HepG2 (cell line): ENCODE data around the gene ADAT3. TPM values are rescaled to one million over a fixed set of nuclear protein-coding genes. Genes with fewer than 3 reads are reported as not detected.

Experiments used
- AHR ChIP-seq: IDR thresholded peaks from 2 replicates; pipeline ENCODE4 v1.6.1; 2018; ENCODE audit warnings: missing genetic modification reagents, missing compliant biosample characterization
- BHLHE40 ChIP-seq: IDR thresholded peaks from 2 replicates; pipeline ENCODE4 v1.6.1; 2011; ENCODE audit warnings: low read length, improper control_type of control experiment
- BRCA1 ChIP-seq: sonication (generic); formaldehyde crosslinking; IDR thresholded peaks from 2 replicates; pipeline ENCODE4 v1.4.0; 2020; ENCODE audit warnings: missing genetic modification reagents
- CREB1 ChIP-seq, 2 experiments: fragments of 450-650 bp in 1 of 2; IDR thresholded peaks; 2 replicates each; pipeline ENCODE4 v1.6.1; 2016 to 2017; ENCODE audit warnings: control low read depth in 1 of 2, mild to moderate bottlenecking in 1 of 2, missing compliant biosample characterization in 1 of 2, missing genetic modification characterization in 1 of 2
- EP300 ChIP-seq, 3 experiments: sonication (generic) in 1 of 3; formaldehyde crosslinking in 1 of 3; IDR thresholded peaks; 2 replicates each; pipeline versions ENCODE4 v1.5.1 to v1.6.1; 2011 to 2020; ENCODE audit warnings: low read depth in 2 of 3, low read length in 2 of 3, borderline replicate concordance in 1 of 3, improper control_type of control experiment in 1 of 3, mild to moderate bottlenecking in 1 of 3, missing genetic modification reagents in 1 of 3, moderate library complexity in 1 of 3
- ETV6 ChIP-seq: sonication (generic); formaldehyde crosslinking; conservative IDR thresholded peaks from 2 replicates; pipeline ENCODE4 v1.4.0; 2020; ENCODE audit warnings: missing genetic modification reagents
- FOXO4 ChIP-seq: sonication (generic); formaldehyde crosslinking; conservative IDR thresholded peaks from 2 replicates; pipeline ENCODE4 v1.8.1; 2023; ENCODE audit warnings: missing genetic modification reagents
- GATAD2A ChIP-seq: IDR thresholded peaks from 2 replicates; pipeline ENCODE4 v1.6.1; 2016
- HDAC1 ChIP-seq: sonication (generic); formaldehyde crosslinking; IDR thresholded peaks from 2 replicates; pipeline ENCODE4 v1.5.1; 2020; ENCODE audit warnings: mild to moderate bottlenecking, missing genetic modification reagents
- KDM1A ChIP-seq: IDR thresholded peaks from 2 replicates; pipeline ENCODE4 v1.6.1; 2016; ENCODE audit warnings: missing compliant biosample characterization
- KDM5B ChIP-seq: sonication (generic); formaldehyde crosslinking; IDR thresholded peaks from 2 replicates; pipeline ENCODE4 v1.4.0; 2020; ENCODE audit warnings: missing genetic modification reagents, mild to moderate bottlenecking, borderline replicate concordance
- LBX2 ChIP-seq: sonication (generic); formaldehyde crosslinking; IDR thresholded peaks from 2 replicates; pipeline ENCODE4 v1.5.0; 2020; ENCODE audit warnings: missing genetic modification reagents, mild to moderate bottlenecking, borderline replicate concordance
- NCOA1 ChIP-seq: sonication (generic); formaldehyde crosslinking; IDR thresholded peaks from 2 replicates; pipeline ENCODE4 v1.9.0; 2021; ENCODE audit warnings: missing genetic modification reagents
- SAFB2 ChIP-seq: sonication (generic); formaldehyde crosslinking; IDR thresholded peaks from 2 replicates; pipeline ENCODE4 v1.5.1; 2020; ENCODE audit warnings: missing genetic modification reagents, low read depth, mild to moderate bottlenecking, borderline replicate concordance
- SMAD9 ChIP-seq: sonication (generic); formaldehyde crosslinking; IDR thresholded peaks from 2 replicates; pipeline ENCODE4 v1.5.1; 2020; ENCODE audit warnings: mild to moderate bottlenecking, missing genetic modification reagents
- SOX5 ChIP-seq: IDR thresholded peaks from 2 replicates; pipeline ENCODE4 v1.6.1; 2016; ENCODE audit warnings: borderline replicate concordance
- SRSF4 ChIP-seq: fragments of 200-400 bp; formaldehyde crosslinking; IDR thresholded peaks from one replicate; pipeline ENCODE4 v1.6.1; 2018; ENCODE audit warnings: mild to moderate bottlenecking, low read depth, low read length, moderate library complexity; ENCODE audit not compliant: poor library complexity, severe bottlenecking
- SRSF9 ChIP-seq: fragments of 200-400 bp; formaldehyde crosslinking; IDR thresholded peaks from 2 replicates; pipeline ENCODE4 v1.6.1; 2018; ENCODE audit warnings: borderline replicate concordance, mild to moderate bottlenecking, low read depth, low read length; ENCODE audit not compliant: insufficient read depth, poor library complexity, severe bottlenecking
- TAF1 ChIP-seq: sonication (generic); formaldehyde crosslinking; IDR thresholded peaks from 2 replicates; pipeline ENCODE4 v1.4.0; 2020; ENCODE audit warnings: missing genetic modification reagents
- ZC3H4 ChIP-seq: sonication (generic); formaldehyde crosslinking; IDR thresholded peaks from 2 replicates; pipeline ENCODE4 v1.4.0; 2020; ENCODE audit warnings: missing genetic modification reagents, borderline replicate concordance
- ZNF263 ChIP-seq: sonication (generic); formaldehyde crosslinking; IDR thresholded peaks from 2 replicates; pipeline ENCODE4 v1.4.0; 2020; ENCODE audit warnings: missing genetic modification reagents
- ZNF441 ChIP-seq: sonication (generic); formaldehyde crosslinking; IDR thresholded peaks from 2 replicates; pipeline ENCODE4 v1.7.0; 2021; ENCODE audit warnings: missing genetic modification reagents, borderline replicate concordance
- ZNF451 ChIP-seq: sonication (generic); formaldehyde crosslinking; IDR thresholded peaks from 2 replicates; pipeline ENCODE4 v1.5.0; 2020; ENCODE audit warnings: mild to moderate bottlenecking, missing genetic modification reagents
- ZNF614 ChIP-seq: IDR thresholded peaks from 2 replicates; pipeline ENCODE4 v1.6.1; 2018; ENCODE audit warnings: missing biosample characterization, missing genetic modification reagents, inconsistent platforms, borderline replicate concordance
- ZNF672 ChIP-seq: sonication (generic); formaldehyde crosslinking; IDR thresholded peaks from 2 replicates; pipeline ENCODE4 v1.8.1; 2022; ENCODE audit warnings: missing genetic modification reagents
- ZNF773 ChIP-seq: sonication (generic); formaldehyde crosslinking; IDR thresholded peaks from 2 replicates; pipeline ENCODE4 v1.4.0; 2020; ENCODE audit warnings: missing genetic modification reagents, borderline replicate concordance
- ZSCAN12 ChIP-seq: sonication (generic); formaldehyde crosslinking; IDR thresholded peaks from 2 replicates; pipeline ENCODE4 v1.9.0; 2021; ENCODE audit warnings: mild to moderate bottlenecking, missing genetic modification reagents
- polyA plus RNA-seq, 8 experiments: library from polyadenylated mRNA; depleted of rRNA in 3 of 8; stranded (reverse) in 7 of 8; unstranded in 1 of 8; fragments of >200 nt; fragmentation: Illumina TruSeq in 4 of 8; extraction: Trizol in 4 of 8; gene quantifications; 2 replicates each; pipeline versions ENCODE4 v1.2.1 to v1.2.3, GENCODE V29; 2011 to 2016; ENCODE audit warnings: low read depth in 4 of 8, missing spikeins in 1 of 8, mixed read lengths in 1 of 8; ENCODE audit not compliant: insufficient read depth in 1 of 8
- total RNA-seq, 5 experiments: library from RNA; depleted of rRNA; stranded (reverse); fragments of >200 nt; fragmentation: Illumina TruSeq; extraction: Trizol; gene quantifications; 2 replicates each; pipeline ENCODE4 v1.2.3, GENCODE V29; 2016; ENCODE audit warnings: low read depth in 1 of 5
- TF ChIP-seq, protein P1 (sequence below): sonication (generic); formaldehyde crosslinking; IDR thresholded peaks from 2 replicates; pipeline ENCODE4 v1.5.0; 2020; ENCODE audit warnings: missing genetic modification reagents

Gene ADAT3
- total and polyA plus RNA-seq, 2 of the 13 experiments (the other 11 are each of a cell fraction or from before 2014, with no cell fraction given) = 0.95 to 3.5 TPM

- TF ChIP-seq LBX2 (CRISPR knock-in tag) (no peak), GATAD2A (peak; percentile 41; the same call in 1 of the 2 replicates), ZNF672 (no peak), SMAD9 (CRISPR knock-in tag) (no peak), EP300 (IDR thresholded peaks at IDR 0.05; ENCODE audit: low read depth in 2 of 2, low read length in 2 of 2) (no peak), EP300 (CRISPR knock-in tag; IDR thresholded peaks at IDR 0.05; ENCODE audit: borderline replicate concordance) (0 out of 2 replicates have a peak, but pooled peaks have one; percentile 24), ZC3H4 (CRISPR knock-in tag) (no peak), ZNF773 (CRISPR knock-in tag) (no peak), HDAC1 (CRISPR knock-in tag) (peak; percentile 70; the same call in 1 of the 2 replicates), FOXO4 (CRISPR knock-in tag) (no peak), KDM1A (CRISPR knock-in tag) (no peak), TAF1 (CRISPR knock-in tag) (peak; percentile 59; the same call in 1 of the 2 replicates), SRSF4 (no peak), ZSCAN12 (CRISPR knock-in tag) (no peak), ETV6 (CRISPR knock-in tag) (0 out of 2 replicates have a peak, but pooled peaks have one; percentile 63), SAFB2 (CRISPR knock-in tag) (no peak), NCOA1 (no peak), AHR (no peak), ZNF263 (CRISPR knock-in tag) (0 out of 2 replicates have a peak, but pooled peaks have one; percentile 50), KDM5B (CRISPR knock-in tag) (no peak; the same call in 1 of the 2 replicates), ZNF441 (CRISPR knock-in tag) (0 out of 2 replicates have a peak, but pooled peaks have one; percentile 19), ZNF614 (0 out of 2 replicates have a peak, but pooled peaks have one; percentile 38), SOX5 (CRISPR knock-in tag) (peak; percentile 57), BHLHE40 (no peak), CREB1 (IDR thresholded peaks at IDR 0.05) (no peak), CREB1 (CRISPR knock-in tag; IDR thresholded peaks at IDR 0.05) (no peak), BRCA1 (no peak), SRSF9 (no peak), ZNF451 (CRISPR knock-in tag) (0 out of 2 replicates have a peak, but pooled peaks have one; percentile 58)
- TF ChIP-seq, protein P1, sequence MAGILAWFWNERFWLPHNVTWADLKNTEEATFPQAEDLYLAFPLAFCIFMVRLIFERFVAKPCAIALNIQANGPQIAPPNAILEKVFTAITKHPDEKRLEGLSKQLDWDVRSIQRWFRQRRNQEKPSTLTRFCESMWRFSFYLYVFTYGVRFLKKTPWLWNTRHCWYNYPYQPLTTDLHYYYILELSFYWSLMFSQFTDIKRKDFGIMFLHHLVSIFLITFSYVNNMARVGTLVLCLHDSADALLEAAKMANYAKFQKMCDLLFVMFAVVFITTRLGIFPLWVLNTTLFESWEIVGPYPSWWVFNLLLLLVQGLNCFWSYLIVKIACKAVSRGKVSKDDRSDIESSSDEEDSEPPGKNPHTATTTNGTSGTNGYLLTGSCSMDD = no peak
These were observed 37.1 kb downstream of the ADAT3 start (continued) for GRCh38 chr19:1942078-1942933.
